IPS-18c (cell line): Measurements from ENCODE around the gene E4F1.

ENCODE experiments used
- H3K4me3 ChIP-seq: 2 replicates; pipeline ENCODE4 v1.7.0; 2013; ENCODE audit warnings: low read depth, mild to moderate bottlenecking, low read length, moderate library complexity; ENCODE audit not compliant: insufficient read depth
- H3K9me3 ChIP-seq: one replicate; pipeline ENCODE4 v1.6.1; 2013; ENCODE audit warnings: mild to moderate bottlenecking, low read length, moderate library complexity; ENCODE audit not compliant: control insufficient read depth, insufficient read depth

Gene E4F1

GRCh38 chr16:2186064-2186463, 37.3 kb upstream of the E4F1 start:
- Histone ChIP-seq H3K4me3 (no peak overlapping the region), H3K9me3 (no peaks in the 10 kb centered on the region)

DNA sequence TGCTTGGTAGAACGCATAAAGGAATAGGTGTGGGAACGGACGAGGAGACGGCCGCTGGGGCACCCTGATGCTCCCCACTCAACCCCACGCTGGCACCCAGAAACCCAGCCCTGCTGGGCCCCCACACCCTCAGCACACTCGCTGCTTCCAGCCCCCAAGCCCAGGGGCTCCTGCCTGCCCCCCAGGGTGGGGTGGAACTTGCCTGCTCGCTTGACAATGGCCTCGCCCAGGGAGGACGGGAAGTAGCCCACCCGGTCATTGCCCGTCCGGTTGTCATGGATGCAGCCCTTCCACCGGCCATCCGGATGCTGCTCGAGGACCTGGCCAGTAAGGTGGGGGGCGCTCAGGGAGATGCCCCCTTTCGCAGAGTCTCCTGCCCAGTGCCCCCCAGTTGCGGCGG, 36.9 kb upstream of the E4F1 start:
- Histone ChIP-seq H3K4me3 (no peak overlapping the region; the same call in 1 of the 2 replicates), H3K9me3 (no peaks in the 10 kb centered on the region)

DNA sequence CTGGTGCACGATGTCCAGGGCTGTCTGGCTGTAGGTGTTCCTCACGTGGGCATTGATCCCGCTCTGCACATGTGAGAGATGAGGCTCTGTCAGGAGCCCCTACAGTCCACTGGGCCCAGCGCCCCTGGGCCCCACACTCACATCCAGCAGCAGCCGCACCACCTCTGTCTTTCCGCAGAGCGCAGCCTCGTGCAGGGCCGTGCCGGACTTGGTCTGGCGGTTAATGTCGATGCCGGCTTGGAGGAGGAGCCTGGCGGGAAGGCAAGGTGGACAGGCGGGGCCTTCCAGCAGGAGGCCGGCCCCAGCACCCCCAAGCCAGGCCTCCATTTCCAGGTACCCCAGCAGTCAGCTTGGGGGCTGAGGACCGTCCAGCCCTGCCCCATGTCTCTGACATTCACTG, 36.2 kb upstream of the E4F1 start:
- no peaks in the 10 kb centered on the region for H3K9me3 ChIP-seq
- no peak overlapping the region for H3K4me3 ChIP-seq

GRCh38 chr16:2188395-2188794, 35.0 kb upstream of the E4F1 start:
- no peak overlapping the region for H3K4me3 ChIP-seq
- no peaks in the 10 kb centered on the region for H3K9me3 ChIP-seq

DNA sequence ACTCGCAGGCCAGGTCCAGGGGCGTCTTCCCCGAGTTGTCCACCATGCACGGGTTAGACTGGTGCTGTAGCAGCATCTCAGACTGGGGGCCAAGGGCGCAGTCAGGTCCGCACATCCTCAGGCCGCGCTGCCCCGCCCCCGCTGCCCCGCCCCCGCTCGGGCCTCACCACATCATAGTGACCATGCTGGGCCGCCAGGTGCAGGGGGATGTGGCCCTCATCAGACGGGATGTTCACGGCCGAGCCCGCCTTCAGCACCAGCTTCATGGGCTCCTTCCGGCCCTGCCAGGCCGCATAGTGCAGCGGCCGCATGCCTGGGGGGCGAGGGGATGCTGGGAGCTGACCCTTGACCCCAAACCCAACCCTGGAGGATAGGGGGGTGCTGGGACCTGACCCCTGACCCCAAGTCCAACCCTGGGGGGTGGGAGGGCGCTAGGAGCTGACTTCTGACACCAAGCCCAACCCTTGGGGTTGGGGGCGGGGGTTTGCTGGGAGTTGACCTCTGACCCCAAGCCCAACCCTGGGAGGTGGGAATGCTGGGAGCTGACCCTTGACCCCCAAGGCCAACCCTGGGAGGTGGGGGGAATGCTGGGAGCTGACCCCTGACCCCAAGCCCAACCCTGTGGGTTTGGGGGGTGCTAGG, 34.0 kb upstream of the E4F1 start:
- no peaks in the 10 kb centered on the region for H3K9me3 ChIP-seq
- no peak overlapping the region for H3K4me3 ChIP-seq

DNA sequence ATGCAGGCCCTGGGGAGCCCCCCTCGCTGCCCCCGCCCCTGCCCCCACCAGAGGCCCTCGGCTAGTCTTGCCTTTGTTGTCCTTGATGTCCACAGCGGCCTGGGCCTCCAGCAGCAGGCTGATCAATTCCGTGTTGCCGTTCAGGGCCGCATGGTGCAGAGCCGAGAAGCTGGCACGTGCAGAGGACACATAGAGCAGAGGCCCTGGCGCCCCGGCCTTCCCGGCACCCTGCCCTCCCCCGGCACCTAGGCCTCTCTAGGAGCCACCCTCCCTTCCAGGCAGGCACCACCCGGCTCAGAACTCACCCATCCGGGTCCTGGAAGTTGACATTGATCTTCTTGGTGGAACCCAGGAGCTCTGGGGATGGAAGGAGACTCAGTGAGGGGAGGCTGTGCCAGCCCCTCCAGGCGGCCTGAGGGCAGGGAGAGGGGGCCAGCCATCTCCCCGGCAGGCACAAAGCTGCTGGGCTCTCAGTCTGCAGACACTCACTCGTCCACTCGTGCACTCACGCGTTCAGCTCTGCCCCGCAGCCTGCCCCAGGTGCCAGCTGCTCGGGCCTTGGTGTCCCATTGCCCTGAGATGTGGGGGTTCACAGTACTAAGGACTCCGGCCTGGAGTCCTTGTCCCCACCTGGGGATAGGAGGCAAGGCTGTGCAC, 33.3 kb upstream of the E4F1 start:
- no peaks in the 10 kb centered on the region for H3K9me3 ChIP-seq

DNA sequence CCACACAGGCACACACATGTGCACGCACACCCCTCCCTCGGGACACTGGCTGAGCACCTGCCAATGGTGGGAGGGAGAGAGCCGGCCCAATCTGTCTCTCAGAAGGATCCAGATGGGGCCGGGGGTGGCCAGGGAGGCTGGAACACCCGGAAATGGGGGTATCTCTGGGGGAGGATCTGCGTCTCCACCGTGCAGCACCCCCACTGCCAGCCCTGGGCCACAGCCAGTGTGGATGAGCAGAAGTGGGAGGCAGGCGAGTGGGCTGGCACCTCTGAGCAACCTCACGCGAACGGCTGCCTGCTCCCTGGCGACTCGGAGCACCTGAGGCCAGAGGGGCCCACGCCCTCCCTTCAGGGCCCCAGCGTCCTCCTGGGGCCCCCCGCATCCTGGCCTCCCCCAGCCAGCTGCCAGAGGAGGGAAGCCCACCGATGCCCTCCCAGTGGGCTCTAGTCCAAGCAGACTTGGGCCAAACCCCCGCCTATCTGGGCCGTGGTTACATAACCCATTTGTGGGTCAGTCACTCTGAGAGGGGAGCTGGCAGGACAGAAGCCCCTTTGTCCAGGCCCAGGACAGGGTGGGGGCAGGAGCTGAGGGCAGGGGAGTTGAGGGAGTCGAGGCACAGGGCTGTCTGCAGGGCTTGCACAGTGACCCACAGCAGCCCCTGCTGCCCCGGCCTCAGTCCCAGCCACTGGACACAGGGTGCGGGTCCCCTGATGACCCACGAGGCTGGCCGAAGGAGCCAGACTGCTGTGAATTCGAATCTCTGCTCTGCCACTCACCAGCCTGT, 32.5 kb upstream of the E4F1 start:
- no peaks in the 10 kb centered on the region for H3K9me3 ChIP-seq
- H3K4me3 ChIP-seq, result no peak overlapping the region

More for the DNA sequence above, 33.3 kb upstream of the E4F1 start:
- H3K4me3 ChIP-seq, result no peak overlapping the region

- Histone ChIP-seq H3K9me3 (no peaks in the 10 kb centered on the region), H3K4me3 (no peak overlapping the region)
Observed at GRCh38 chr16:2191446-2191706, 32.0 kb upstream of the E4F1 start.

DNA sequence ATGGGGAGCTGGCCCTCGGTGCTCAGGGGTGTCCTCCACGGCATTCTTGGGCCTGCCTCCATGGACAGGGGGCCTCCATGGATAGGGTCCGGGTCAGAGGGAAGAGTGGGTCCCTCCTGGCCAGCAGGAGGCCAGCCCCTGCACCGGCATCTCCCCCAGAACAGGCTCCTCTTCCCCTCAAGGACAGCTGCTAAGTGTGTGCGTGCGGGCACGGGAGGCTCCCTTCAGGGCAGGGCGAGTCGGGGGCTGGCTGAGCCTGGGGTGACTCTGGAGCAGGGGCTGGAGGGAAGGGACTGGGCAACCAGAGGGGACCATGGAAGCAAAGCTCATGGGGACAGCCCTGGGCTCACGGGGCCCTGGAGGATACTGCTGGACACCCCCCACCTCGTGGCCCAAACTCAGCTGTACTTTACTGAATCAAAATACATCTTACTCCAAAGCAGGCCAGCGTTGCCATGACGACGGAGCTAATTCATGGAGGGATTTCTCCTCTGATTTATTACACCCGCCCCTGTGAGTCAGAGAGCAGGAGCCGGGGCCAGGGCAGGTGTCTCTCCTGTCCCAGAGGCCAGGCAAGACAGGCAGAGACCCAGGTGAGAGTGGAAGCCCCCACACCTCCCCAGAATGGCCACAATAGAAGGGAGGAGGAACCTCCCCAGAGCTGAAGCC, 29.1 kb upstream of the E4F1 start:
- Histone ChIP-seq H3K4me3 (no peak overlapping the region), H3K9me3 (no peaks in the 10 kb centered on the region)

- H3K4me3 ChIP-seq, result peak overlapping the region; percentile 57; the same call in 1 of the 2 replicates
- H3K9me3 ChIP-seq, result no peaks in the 10 kb centered on the region
Observed at GRCh38 chr16:2194852-2195321, 28.5 kb upstream of the E4F1 start.

- Histone ChIP-seq H3K4me3 (peak overlapping the region; percentile 57), H3K9me3 (no peaks in the 10 kb centered on the region)
Observed at GRCh38 chr16:2195322-2196161, 27.8 kb upstream of the E4F1 start.

GRCh38 chr16:2196162-2196980, 27.0 kb upstream of the E4F1 start, which contains the start of gene CASKIN1:
TSS of gene CASKIN1 (minus strand) at chr16:2196605. CDS start at chr16:2196432, 173 bp downstream.
- Histone ChIP-seq H3K4me3 (peak within 1 kb of the TSS; percentile 57), H3K9me3 (no peaks in the 10 kb centered on the region)

DNA sequence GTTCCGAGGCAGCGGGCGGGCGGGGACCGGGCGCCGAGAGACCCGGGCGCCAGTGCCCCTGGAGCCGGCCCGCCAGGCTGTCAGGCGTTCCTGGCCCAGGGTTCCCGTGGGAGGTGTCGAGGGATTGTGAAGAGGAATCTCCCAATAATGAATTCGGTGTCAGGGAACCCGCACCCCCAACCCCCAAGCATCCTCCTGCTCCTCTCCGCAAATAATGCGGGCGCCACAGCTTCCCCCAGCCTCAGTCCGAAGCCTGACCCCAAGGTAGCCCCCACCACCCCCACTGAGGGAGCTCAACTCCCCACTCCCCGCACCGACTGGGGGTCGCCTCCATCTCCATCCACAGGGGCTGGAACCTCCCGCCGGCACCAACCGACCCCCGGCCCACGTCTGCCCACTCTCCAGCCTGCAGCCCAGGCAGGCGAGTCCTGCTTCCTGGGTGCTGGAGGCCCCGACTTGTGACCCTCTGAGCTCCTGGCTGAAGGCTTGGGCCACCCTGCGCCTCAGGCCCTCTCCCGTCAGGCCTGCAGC, 26.3 kb upstream of the E4F1 start:
- Histone ChIP-seq H3K4me3 (peak overlapping the region; percentile 51), H3K9me3 (no peaks in the 10 kb centered on the region)

GRCh38 chr16:2197765-2198164, 25.6 kb upstream of the E4F1 start:
- Histone ChIP-seq H3K4me3 (no peak overlapping the region), H3K9me3 (no peaks in the 10 kb centered on the region)

- H3K9me3 ChIP-seq, result no peaks in the 10 kb centered on the region
- H3K4me3 ChIP-seq, result no peak overlapping the region
Observed at GRCh38 chr16:2198283-2198682, 25.1 kb upstream of the E4F1 start.

- no peaks in the 10 kb centered on the region for H3K9me3 ChIP-seq
- H3K4me3 ChIP-seq, result no peak overlapping the region
Observed at GRCh38 chr16:2199095-2199494, 24.3 kb upstream of the E4F1 start.
